Type B pancreatic cell (in vitro differentiated cells): ENCODE measurements around the gene MCMBP. TPM values are rescaled to one million over a fixed set of nuclear protein-coding genes. Genes with fewer than 3 reads are reported as not detected.

ENCODE experiments used
- DNase-seq: peaks from one replicate; pipeline ENCODE4 v3.0.0; 2021; ENCODE audit warnings: mixed read lengths; ENCODE audit not compliant: unreplicated experiment; ENCODE audit errors: extremely low spot score
- H3K27ac Mint-ChIP-seq: 2 replicates; pipeline ENCODE4 v1.8.0; 2021; ENCODE audit warnings: mild to moderate bottlenecking, mixed read lengths
- H3K27me3 Mint-ChIP-seq: 2 replicates; pipeline ENCODE4 v1.8.0; 2021; ENCODE audit warnings: mixed read lengths
- H3K36me3 Mint-ChIP-seq: 2 replicates; pipeline ENCODE4 v1.8.0; 2021; ENCODE audit warnings: mixed read lengths
- H3K4me1 Mint-ChIP-seq: one replicate; pipeline ENCODE4 v1.8.0; 2021; ENCODE audit warnings: mixed read lengths; ENCODE audit not compliant: unreplicated experiment
- H3K4me3 Mint-ChIP-seq: 2 replicates; pipeline ENCODE4 v1.8.0; 2021; ENCODE audit warnings: mild to moderate bottlenecking, mixed read lengths
- H3K9me3 Mint-ChIP-seq: 2 replicates; pipeline ENCODE4 v1.8.0; 2021; ENCODE audit warnings: mixed read lengths
- total RNA-seq: library from RNA; stranded (reverse); gene quantifications from 2 replicates; pipeline ENCODE4 v1.2.1, GENCODE V29; 2021; ENCODE audit warnings: low replicate concordance
- TF ChIP-seq, protein P1 (sequence below): fragments of 200-600 bp; sonication (generic); conservative IDR thresholded peaks from 2 replicates; pipeline ENCODE4 v1.5.0; 2021; ENCODE audit warnings: antibody characterized with exemption, mild to moderate bottlenecking

Gene MCMBP
- total RNA-seq, 1 donor from 2014 or later: 58.2 TPM

DNA sequence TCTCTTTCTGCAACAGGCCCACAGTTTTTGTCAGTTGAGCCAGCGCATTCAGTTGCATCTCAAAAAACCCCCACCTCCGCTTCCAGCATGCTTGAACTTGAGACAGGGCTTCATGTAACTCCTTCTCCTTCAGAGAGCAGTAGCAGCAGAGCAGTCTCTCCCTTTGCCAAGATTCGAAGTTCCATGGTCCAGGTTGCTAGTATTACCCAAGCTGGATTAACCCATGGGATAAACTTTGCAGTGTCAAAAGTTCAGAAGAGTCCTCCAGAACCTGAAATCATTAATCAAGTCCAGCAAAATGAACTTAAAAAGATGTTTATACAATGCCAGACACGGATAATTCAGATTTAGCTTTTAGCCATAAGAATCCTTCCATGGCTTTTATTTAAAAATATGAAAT, 45.2 kb downstream of the MCMBP start:
- no peak for DNase-seq
- peak overlapping the region; percentile 12 for H3K27ac Mint-ChIP-seq
- H3K4me1 Mint-ChIP-seq: no peaks in the 10 kb centered on the region
- TF ChIP-seq, protein P1, sequence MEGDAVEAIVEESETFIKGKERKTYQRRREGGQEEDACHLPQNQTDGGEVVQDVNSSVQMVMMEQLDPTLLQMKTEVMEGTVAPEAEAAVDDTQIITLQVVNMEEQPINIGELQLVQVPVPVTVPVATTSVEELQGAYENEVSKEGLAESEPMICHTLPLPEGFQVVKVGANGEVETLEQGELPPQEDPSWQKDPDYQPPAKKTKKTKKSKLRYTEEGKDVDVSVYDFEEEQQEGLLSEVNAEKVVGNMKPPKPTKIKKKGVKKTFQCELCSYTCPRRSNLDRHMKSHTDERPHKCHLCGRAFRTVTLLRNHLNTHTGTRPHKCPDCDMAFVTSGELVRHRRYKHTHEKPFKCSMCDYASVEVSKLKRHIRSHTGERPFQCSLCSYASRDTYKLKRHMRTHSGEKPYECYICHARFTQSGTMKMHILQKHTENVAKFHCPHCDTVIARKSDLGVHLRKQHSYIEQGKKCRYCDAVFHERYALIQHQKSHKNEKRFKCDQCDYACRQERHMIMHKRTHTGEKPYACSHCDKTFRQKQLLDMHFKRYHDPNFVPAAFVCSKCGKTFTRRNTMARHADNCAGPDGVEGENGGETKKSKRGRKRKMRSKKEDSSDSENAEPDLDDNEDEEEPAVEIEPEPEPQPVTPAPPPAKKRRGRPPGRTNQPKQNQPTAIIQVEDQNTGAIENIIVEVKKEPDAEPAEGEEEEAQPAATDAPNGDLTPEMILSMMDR: no peak
- no peak overlapping the region for H3K4me3 Mint-ChIP-seq
- no peaks in the 10 kb centered on the region for H3K9me3 Mint-ChIP-seq
- peaks cover 30% of the 10 kb centered on the region for H3K36me3 Mint-ChIP-seq
- no peaks in the 10 kb centered on the region for H3K27me3 Mint-ChIP-seq

DNA sequence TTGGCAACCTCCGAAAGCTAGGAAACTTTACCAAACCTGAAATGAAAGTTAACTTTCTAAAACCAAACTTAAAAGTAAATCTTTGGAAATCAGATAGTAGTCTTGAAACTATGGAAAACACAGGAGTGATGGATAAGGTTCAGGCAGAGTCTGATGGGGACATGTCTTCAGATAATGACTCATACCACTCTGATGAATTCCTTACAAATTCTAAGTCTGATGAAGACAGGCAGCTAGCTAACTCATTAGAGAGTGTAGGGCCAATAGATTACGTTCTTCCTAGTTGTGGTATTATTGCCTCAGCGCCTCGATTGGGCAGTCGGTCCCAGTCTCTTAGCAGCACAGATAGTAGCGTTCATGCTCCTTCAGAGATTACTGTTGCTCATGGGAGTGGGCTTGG, 45.9 kb downstream of the MCMBP start:
- peaks cover 24% of the 10 kb centered on the region for H3K36me3 Mint-ChIP-seq
- H3K9me3 Mint-ChIP-seq: no peaks in the 10 kb centered on the region
- no peak overlapping the region for H3K27ac Mint-ChIP-seq
- H3K4me1 Mint-ChIP-seq: no peaks in the 10 kb centered on the region
- no peak for DNase-seq
- TF ChIP-seq, protein P1: no peak
- H3K4me3 Mint-ChIP-seq: no peak overlapping the region
- H3K27me3 Mint-ChIP-seq: no peaks in the 10 kb centered on the region

GRCh38 chr10:119824299-119824698, 48.3 kb downstream of the MCMBP start:
- H3K4me3 Mint-ChIP-seq: no peak overlapping the region
- peaks cover 6% of the 10 kb centered on the region for H3K4me1 Mint-ChIP-seq
- no peaks in the 10 kb centered on the region for H3K9me3 Mint-ChIP-seq
- TF ChIP-seq, protein P1: no peak
- no peak for DNase-seq
- H3K36me3 Mint-ChIP-seq: peaks cover 17% of the 10 kb centered on the region
- H3K27ac Mint-ChIP-seq: no peak overlapping the region
- no peaks in the 10 kb centered on the region for H3K27me3 Mint-ChIP-seq

- H3K9me3 Mint-ChIP-seq: no peaks in the 10 kb centered on the region
- H3K27ac Mint-ChIP-seq: no peak overlapping the region
- TF ChIP-seq, protein P1: no peak
- H3K36me3 Mint-ChIP-seq: peaks cover 8% of the 10 kb centered on the region
- peak overlapping the region; percentile 95 for H3K4me3 Mint-ChIP-seq
- no peak for DNase-seq
- H3K27me3 Mint-ChIP-seq: no peaks in the 10 kb centered on the region
- peaks cover 6% of the 10 kb centered on the region for H3K4me1 Mint-ChIP-seq
Measured at GRCh38 chr10:119821182-119821581, 51.5 kb downstream of the MCMBP start.

DNA sequence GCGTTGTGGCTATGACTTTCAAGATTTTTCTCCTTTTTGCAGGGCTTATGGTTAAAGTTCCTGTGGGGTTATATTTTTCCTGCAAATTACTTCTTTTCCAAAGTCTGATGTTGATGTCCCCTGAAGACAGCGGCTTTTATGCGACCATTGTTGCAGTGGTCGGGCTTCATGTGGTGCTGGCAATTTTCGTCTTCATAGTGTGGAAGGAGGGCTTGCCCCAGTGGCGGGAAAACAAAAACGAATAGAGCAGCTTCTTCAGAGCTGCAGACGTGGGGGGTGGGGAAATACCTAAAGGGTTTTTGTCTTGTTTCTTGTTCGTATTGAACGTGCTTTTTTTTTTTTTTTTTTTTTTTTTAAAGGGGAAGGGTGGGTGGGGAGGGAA, 53.8 kb downstream of the MCMBP start:
- DNase-seq: no peak
- no peaks in the 10 kb centered on the region for H3K27me3 Mint-ChIP-seq
- peak overlapping the region; percentile 88 for H3K27ac Mint-ChIP-seq
- peaks cover 5% of the 10 kb centered on the region for H3K36me3 Mint-ChIP-seq
- no peaks in the 10 kb centered on the region for H3K9me3 Mint-ChIP-seq
- peaks cover 6% of the 10 kb centered on the region for H3K4me1 Mint-ChIP-seq
- H3K4me3 Mint-ChIP-seq: peak overlapping the region; percentile 95
- TF ChIP-seq, protein P1: no peak
